ENCODE measurements around the gene TOX2. TPM values are rescaled to one million over a fixed set of nuclear protein-coding genes. Genes with fewer than 3 reads are reported as not detected.

The TOX2 gene
- total RNA-seq, 1 experiment from 2014 or later, result 1.7 TPM

- no peaks in the 10 kb centered on the region for H3K4me1 Mint-ChIP-seq
- no peak overlapping the region for H4K5ac ChIP-seq (ENCODE audit: insufficient read length, low read depth, low read length)
- no peak overlapping the region for H3K4ac ChIP-seq (ENCODE audit: low read depth, low read length)
- H4K8ac ChIP-seq (replicated peaks; ENCODE audit: insufficient read length, low read depth, low read length), result no peak overlapping the region
- 0 out of 2 replicates have a peak overlapping the region, but pooled peaks have one; percentile 17 for H3K14ac ChIP-seq (ENCODE audit: insufficient read depth, low read length)
- H3K9me3 ChIP-seq (ENCODE audit: control insufficient read depth, low read depth, low read length), result no peaks in the 10 kb centered on the region
- no peaks in the 10 kb centered on the region for H3K79me2 ChIP-seq (ENCODE audit: insufficient read depth, low read length)
- H3K27ac ChIP-seq (ENCODE audit: insufficient read length, low read depth, low read length), result no peak overlapping the region
- peak overlapping the region in 2 of 3 experiments; percentile 49 to 71; a peak in 2 of 7 replicates for H3K27ac Mint-ChIP-seq
- no peaks in the 10 kb centered on the region for H3K27me3 ChIP-seq (ENCODE audit: insufficient read depth, low read length)
- H2BK120ac ChIP-seq (ENCODE audit: low read depth, low read length, poor library complexity, severe bottlenecking), result no peak overlapping the region
- H4K91ac ChIP-seq (ENCODE audit: insufficient read length, low read depth, low read length), result no peak overlapping the region
- H2AFZ ChIP-seq (ENCODE audit: low read length), result no peak overlapping the region
- no peak overlapping the region for H3K4me2 ChIP-seq (ENCODE audit: insufficient read depth, insufficient read length, low read length)
- H3K9ac ChIP-seq (ENCODE audit: extremely low read depth, insufficient read length, low read length), result no peak overlapping the region
- H3K9me3 Mint-ChIP-seq, result no peaks in the 10 kb centered on the region
- H4K20me1 ChIP-seq (ENCODE audit: control insufficient read depth, insufficient read depth, insufficient read length), result no peaks in the 10 kb centered on the region
- no peak overlapping the region for H2BK15ac ChIP-seq (ENCODE audit: low read depth, low read length)
- H3K56ac ChIP-seq (ENCODE audit: insufficient read length, low read depth, low read length), result no peak overlapping the region
- H3K23ac ChIP-seq (ENCODE audit: insufficient read length, low read depth, low read length), result no peak overlapping the region
- no peak overlapping the region for H2AK5ac ChIP-seq (ENCODE audit: insufficient read length, low read length)
- no CpG with 5 or more reads among the region's 1 CpG for WGBS (ENCODE audit: extremely low coverage, insufficient read length, low lambda C conversion rate)
- no peak overlapping the region for H2BK20ac ChIP-seq (ENCODE audit: low read depth, low read length, poor library complexity, severe bottlenecking)
- no peak overlapping the region for H2BK12ac ChIP-seq (ENCODE audit: insufficient read length, low read depth, low read length)
- no peak overlapping the region; a peak in 1 of 5 replicates for H3K4me3 Mint-ChIP-seq
- no peak overlapping the region for H3K18ac ChIP-seq (ENCODE audit: insufficient read length, low read depth, low read length)
- no peaks in the 10 kb centered on the region for H3K4me1 ChIP-seq (ENCODE audit: insufficient read depth, low read length)
- no peaks in the 10 kb centered on the region for H3K36me3 Mint-ChIP-seq (ENCODE audit: insufficient read depth in 1 of 3, low read depth in 3 of 3)
- no peak for TF ChIP-seq CTCF (conservative IDR thresholded peaks at IDR 0.05)
- no peaks in the 10 kb centered on the region for H3K79me1 ChIP-seq (ENCODE audit: insufficient read depth, low read depth, low read length, poor library complexity, severe bottlenecking)
- DNase-seq, result no peak
- no peaks in the 10 kb centered on the region for H3K23me2 ChIP-seq (ENCODE audit: insufficient read length, low read depth, low read length, poor library complexity, severe bottlenecking)
- H3K27me3 Mint-ChIP-seq (ENCODE audit: low read depth), result peaks cover 14% of the 10 kb centered on the region
- no peak overlapping the region for H3T11ph ChIP-seq (ENCODE audit: low read length)
- H2BK5ac ChIP-seq (ENCODE audit: insufficient read length, low read length), result no peak overlapping the region
Observed at GRCh38 chr20:44039147-44039546, 124.5 kb downstream of the TOX2 start.
